IPS-18a (cell line): ENCODE results near the gene PLEKHD1.

ENCODE experiments used
- H3K27ac ChIP-seq: one replicate; pipeline ENCODE4 v1.5.1; 2013; ENCODE audit warnings: low read length
- H3K27me3 ChIP-seq: one replicate; pipeline ENCODE4 v1.6.1; 2013; ENCODE audit warnings: mild to moderate bottlenecking, low read length; ENCODE audit not compliant: control insufficient read depth, insufficient read depth
- H3K36me3 ChIP-seq: one replicate; pipeline ENCODE4 v1.6.1; 2013; ENCODE audit warnings: low read depth, low read length; ENCODE audit not compliant: control insufficient read depth
- H3K4me1 ChIP-seq: one replicate; pipeline ENCODE4 v1.6.1; 2013; ENCODE audit warnings: low read depth, low read length; ENCODE audit not compliant: control insufficient read depth
- H3K4me3 ChIP-seq: one replicate; pipeline ENCODE4 v1.5.1; 2013; ENCODE audit warnings: low read length
- H3K9ac ChIP-seq: one replicate; pipeline ENCODE4 v1.6.1; 2013; ENCODE audit warnings: mild to moderate bottlenecking, low read length, moderate library complexity
- H3K9me3 ChIP-seq: one replicate; pipeline ENCODE4 v1.6.1; 2013; ENCODE audit warnings: low read depth, low read length; ENCODE audit not compliant: control insufficient read depth

PLEKHD1 gene

DNA sequence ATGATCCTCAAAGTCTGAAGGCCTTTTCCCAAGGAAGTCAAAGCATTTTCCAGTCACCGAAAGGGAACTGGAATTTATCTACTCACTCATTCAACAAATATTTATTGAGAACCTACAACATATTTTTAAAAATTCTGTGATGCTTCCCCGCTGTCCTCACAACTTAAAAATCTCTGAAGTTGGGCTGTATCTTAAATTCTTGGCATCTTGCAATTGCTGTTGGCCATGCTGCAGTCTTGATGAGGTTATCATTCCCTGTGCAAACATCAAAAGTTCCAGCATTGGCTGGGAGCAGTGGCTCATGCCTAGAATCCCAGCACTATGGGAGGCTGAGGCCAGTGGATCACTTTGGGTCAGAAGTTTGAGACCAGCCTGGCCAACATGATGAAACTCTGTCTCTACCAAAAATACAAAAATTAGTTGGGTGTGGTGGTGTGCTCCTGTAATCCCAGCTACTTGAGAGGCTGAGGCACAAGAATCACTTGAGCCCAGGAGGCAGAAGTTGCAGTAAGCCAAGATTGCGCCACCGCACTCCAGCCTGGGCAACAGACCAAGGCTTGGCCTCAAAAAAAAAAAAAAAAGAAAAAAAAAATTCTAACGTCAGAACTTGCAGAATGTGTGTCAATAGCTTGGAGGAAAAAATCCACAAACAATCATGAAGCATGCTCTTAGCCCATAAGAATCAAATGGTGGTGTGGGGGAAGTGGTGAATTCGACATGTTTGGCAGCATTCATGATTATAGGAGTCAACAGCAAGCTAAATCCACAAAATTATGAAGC, 55.3 kb downstream of the PLEKHD1 start:
- Histone ChIP-seq H3K4me3 (no peak overlapping the region), H3K4me1 (no peaks in the 10 kb centered on the region), H3K9me3 (no peaks in the 10 kb centered on the region), H3K27me3 (no peaks in the 10 kb centered on the region), H3K27ac (no peak overlapping the region), H3K9ac (no peak overlapping the region), H3K36me3 (no peaks in the 10 kb centered on the region)

DNA sequence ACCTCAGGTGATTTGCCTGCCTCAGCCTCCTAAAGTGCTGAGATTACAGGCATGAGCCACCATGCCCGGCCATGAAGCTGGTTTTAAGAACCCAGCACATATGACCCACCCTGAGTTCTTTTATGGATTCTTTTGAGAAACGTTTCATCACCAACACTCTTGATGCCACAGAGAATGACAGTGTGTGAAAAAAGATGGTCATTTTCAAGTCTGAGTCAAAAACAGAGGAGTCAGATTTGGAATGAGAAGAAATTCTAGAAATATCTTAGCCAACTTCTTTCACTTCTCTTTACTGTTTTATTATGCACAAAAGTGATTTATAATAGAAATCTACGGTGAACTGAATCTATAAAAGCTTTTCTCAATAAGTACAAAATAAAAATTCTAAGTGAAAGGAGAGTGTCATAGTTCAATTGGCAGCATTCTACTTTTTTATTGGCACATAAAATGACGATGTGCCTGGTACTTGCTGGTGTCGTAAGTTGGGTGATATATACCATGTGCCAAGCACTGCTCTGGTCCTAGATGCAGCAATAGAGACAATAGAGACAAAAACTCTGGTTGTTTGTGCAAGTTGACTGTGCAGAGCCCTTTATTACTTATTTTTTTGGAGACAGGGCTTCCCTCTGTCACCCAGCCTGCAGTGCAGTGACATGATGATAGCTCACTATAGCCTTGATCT, 56.3 kb downstream of the PLEKHD1 start:
- Histone ChIP-seq H3K4me1 (no peaks in the 10 kb centered on the region), H3K9me3 (no peaks in the 10 kb centered on the region), H3K27me3 (no peaks in the 10 kb centered on the region), H3K9ac (no peak overlapping the region), H3K27ac (no peak overlapping the region), H3K4me3 (no peak overlapping the region), H3K36me3 (no peaks in the 10 kb centered on the region)

DNA sequence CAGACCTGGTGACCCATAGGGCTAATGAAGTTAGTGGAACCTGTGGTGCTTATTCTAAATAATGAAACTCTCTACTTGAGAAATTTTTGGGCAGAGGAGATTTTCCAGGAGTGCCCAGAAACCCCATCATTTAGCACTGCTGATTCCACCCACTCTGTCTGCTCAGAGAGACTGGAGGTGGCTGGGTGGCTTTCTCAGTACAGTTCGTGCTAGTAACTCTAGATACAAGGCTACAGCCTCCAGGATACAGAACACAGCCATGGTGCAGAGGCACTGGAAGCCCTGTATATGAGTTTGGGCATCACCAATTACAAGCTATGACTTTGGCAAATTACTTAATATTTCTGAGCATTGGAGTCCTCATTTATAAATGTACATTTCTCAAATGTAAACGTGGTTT, 57.8 kb downstream of the PLEKHD1 start:
- Histone ChIP-seq H3K4me1 (no peaks in the 10 kb centered on the region), H3K9me3 (no peaks in the 10 kb centered on the region), H3K36me3 (no peaks in the 10 kb centered on the region), H3K27ac (no peak overlapping the region), H3K27me3 (peaks cover 10% of the 10 kb centered on the region), H3K4me3 (no peak overlapping the region), H3K9ac (no peak overlapping the region)

DNA sequence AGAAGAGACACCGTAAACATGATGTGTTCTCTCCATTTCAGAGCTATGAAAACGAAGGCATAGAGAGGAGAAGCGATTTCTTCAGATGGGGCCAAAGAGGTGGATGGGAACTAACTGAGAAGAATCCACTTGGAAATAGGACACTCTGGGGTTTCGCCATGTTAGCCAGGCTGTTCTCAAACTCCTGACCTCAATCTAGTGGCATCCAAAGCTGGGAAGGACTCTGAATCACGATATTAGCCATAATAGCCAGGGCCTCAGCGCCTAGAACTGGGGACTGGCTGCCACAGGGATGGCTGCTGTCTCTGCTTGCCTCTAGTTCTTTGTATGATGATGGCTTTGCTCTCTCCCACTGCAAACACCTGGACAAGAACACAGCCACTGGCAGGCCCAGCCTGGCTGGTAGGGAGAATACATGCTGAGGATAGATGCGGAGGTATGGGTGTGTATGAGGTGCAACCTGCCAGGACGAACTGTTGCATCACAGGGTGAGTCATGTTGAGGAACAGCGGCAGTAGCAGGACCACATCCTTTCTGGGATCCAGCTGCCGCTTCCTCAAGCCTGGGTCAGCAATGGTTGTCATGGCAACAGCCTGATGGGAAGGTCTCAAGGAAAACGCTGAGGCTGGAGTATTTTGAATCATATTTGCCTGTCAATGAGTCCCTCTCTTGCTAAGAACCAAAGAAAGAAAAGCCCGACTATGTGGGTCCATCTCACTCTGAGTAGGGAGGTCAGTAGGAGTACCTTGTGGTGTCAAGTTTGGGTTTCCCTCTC, 59.0 kb downstream of the PLEKHD1 start:
- Histone ChIP-seq H3K9ac (no peak overlapping the region), H3K9me3 (no peaks in the 10 kb centered on the region), H3K36me3 (no peaks in the 10 kb centered on the region), H3K27ac (no peak overlapping the region), H3K27me3 (peaks cover 10% of the 10 kb centered on the region), H3K4me1 (no peaks in the 10 kb centered on the region), H3K4me3 (no peak overlapping the region)

DNA sequence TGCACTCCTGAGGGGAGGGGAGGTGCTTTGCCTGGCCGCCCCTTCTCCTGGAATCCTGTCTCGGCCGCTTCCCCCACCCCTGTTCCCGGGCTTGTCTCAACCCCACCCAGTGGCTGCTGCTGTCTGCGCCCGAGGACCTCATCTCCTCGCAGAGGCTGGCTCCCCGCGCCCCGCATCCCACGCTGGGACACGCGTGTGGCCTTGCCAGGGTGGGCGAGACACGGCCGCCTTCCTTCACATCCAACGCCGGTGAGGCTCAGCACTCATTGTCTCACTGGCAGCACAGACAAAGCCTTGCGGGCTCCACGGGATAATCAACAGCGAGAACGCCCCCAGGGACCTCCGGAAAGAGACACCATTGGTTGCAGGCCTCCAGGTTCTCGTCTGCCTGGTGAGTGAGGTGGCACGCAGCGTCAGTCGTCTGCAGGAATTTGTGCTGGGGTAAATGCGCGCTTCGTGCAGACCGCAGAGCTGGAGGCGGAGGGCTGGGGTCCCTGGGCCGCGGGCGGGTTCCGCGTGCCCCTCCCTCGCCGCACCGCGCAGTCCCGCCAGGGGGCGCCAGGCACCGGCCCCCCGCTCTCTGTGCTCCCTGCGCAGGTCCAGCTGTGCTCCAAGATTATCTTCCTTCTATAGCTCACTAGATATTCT, 63.3 kb downstream of the PLEKHD1 start:
- no peaks in the 10 kb centered on the region for H3K4me1 ChIP-seq
- no peak overlapping the region for H3K27ac ChIP-seq
- peak overlapping the region; percentile 62 for H3K4me3 ChIP-seq
- H3K9me3 ChIP-seq, result no peaks in the 10 kb centered on the region
- peaks cover 10% of the 10 kb centered on the region for H3K27me3 ChIP-seq
- H3K9ac ChIP-seq, result peak overlapping the region; percentile 67
- no peaks in the 10 kb centered on the region for H3K36me3 ChIP-seq

DNA sequence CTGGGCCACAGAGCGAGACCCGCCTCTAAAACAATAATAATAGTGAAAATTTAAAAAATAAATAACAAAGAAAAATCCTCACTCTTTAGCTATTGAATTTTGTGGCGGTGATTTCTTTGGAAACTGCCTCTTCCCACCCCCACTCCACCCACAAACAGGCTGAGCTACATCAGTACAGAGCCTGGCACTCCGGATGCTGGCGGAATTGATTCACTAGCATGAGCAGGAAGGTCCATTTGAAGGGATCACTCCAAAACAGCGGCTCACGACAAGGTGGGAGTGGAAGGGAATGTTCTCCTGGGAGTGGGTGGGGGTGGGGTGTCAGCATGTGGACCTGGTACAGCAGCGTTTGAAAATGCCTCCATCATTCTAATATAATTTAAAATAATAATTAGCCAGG, 64.0 kb downstream of the PLEKHD1 start:
- H3K27ac ChIP-seq, result no peak overlapping the region
- no peak overlapping the region for H3K9ac ChIP-seq
- H3K4me1 ChIP-seq, result no peaks in the 10 kb centered on the region
- H3K36me3 ChIP-seq, result no peaks in the 10 kb centered on the region
- H3K27me3 ChIP-seq, result peaks cover 10% of the 10 kb centered on the region
- H3K9me3 ChIP-seq, result no peaks in the 10 kb centered on the region
- no peak overlapping the region for H3K4me3 ChIP-seq

DNA sequence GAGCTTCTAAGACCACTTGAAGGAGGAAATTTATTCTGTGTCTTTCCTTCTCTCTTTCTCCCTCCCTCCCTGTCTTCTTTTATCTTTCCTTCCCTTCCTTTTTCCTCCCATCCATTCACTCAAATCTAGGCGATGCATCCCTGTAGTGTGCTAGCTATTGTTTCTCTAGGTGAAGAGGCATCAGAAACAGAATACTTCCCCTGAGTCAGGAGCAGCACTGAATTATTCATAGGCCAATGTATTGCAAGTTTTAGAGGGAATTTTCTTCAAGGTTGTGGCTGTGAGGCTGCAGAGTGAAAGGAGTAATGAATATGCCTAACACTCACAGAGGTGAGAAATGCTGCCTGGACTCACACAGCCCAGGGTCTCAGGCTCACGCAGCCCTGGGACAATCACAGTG, 67.0 kb downstream of the PLEKHD1 start:
- H3K27ac ChIP-seq, result no peak overlapping the region
- no peaks in the 10 kb centered on the region for H3K4me1 ChIP-seq
- no peaks in the 10 kb centered on the region for H3K9me3 ChIP-seq
- no peak overlapping the region for H3K9ac ChIP-seq
- H3K36me3 ChIP-seq, result no peaks in the 10 kb centered on the region
- H3K27me3 ChIP-seq, result peaks cover 7% of the 10 kb centered on the region
- no peak overlapping the region for H3K4me3 ChIP-seq

DNA sequence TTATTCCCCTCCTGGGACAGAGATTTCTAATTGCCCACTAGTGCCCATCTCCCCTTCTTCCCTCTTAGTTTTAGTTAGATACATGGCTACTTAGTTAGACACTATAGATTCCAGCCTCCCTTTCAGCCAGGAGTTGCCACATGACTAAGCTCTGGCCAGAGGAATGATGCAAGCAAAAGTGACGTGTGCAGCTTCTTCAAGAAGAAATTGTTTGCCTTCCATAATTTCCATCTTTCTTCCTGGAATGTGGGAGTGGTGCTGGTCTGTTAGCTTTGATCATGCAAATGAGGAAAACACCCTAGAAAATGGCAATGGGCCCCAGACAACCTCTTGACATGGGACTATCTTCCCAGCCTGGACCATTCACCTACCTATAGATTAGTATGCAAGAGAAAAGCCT, 68.7 kb downstream of the PLEKHD1 start:
- no peaks in the 10 kb centered on the region for H3K9me3 ChIP-seq
- H3K27ac ChIP-seq, result no peak overlapping the region
- no peaks in the 10 kb centered on the region for H3K4me1 ChIP-seq
- no peak overlapping the region for H3K9ac ChIP-seq
- no peaks in the 10 kb centered on the region for H3K27me3 ChIP-seq
- H3K36me3 ChIP-seq, result no peaks in the 10 kb centered on the region
- no peak overlapping the region for H3K4me3 ChIP-seq

DNA sequence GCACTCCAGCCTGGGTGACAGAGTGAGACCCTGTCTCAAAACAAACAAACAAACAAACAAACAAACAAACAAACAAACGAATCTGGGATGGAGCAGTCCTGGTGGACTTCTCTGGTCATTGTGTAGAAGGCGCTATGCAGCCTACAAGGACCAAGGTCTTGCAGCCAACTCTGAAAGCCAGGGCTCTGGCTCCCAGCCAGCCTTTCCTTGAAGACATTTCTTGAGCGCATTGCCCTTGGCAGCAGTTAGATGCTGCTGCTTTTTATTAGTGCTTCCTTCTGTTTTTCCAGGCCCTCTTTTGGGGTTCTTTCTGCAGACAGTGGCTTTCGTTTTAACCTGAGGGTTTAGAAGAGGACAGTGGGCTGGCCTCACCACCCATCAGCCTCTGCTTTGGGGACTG, 70.0 kb downstream of the PLEKHD1 start:
- H3K9me3 ChIP-seq, result no peaks in the 10 kb centered on the region
- H3K4me3 ChIP-seq, result no peak overlapping the region
- H3K4me1 ChIP-seq, result no peaks in the 10 kb centered on the region
- H3K27ac ChIP-seq, result no peak overlapping the region
- H3K36me3 ChIP-seq, result no peaks in the 10 kb centered on the region
- no peak overlapping the region for H3K9ac ChIP-seq
- H3K27me3 ChIP-seq, result no peaks in the 10 kb centered on the region

DNA sequence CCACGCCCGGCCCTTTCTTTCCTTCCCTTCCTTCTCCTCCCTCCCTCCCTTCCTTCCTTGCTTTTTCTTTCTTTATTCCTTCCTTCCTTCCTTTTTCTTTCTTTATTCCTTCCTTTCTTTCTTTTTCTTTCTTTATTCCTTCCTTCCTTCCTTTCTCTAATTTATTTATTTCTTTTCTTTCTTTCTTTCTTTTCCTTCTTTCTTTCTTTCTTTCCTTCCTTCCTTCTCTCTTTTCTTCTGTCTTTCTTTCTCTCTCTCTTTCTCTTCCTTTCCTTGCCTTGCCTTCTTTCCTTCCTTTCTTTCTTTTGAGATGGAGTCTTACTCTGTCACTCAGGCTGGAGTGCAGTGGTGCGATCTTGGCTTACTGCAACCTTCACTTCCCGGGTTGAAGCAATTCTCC, 74.2 kb downstream of the PLEKHD1 start:
- Histone ChIP-seq H3K27me3 (no peaks in the 10 kb centered on the region), H3K36me3 (no peaks in the 10 kb centered on the region), H3K4me3 (no peak overlapping the region), H3K4me1 (peaks cover 7% of the 10 kb centered on the region), H3K27ac (no peak overlapping the region), H3K9me3 (no peaks in the 10 kb centered on the region), H3K9ac (no peak overlapping the region)

DNA sequence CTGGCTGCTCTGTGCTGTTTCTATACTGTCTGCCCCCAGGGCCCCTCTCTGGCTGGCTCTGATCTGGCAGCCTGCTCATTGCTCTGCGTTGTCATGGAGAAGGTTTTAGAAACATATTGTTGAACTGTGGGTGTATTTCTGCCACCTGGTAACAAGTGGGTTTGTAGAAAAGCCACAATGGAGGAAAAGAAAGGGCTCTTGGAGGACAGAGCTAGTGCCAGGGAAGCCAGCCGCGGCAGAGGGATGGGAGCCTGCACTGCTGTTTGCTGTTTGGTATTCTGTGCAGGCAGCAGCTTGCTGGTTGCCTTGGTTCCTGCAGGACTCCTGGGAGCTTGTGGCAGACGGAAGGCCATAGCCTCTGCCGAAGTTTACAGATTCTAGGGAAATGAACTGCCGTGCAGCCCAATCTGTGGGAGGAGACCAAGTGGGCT, 75.1 kb downstream of the PLEKHD1 start:
- Histone ChIP-seq H3K9ac (no peak overlapping the region), H3K9me3 (no peaks in the 10 kb centered on the region), H3K27me3 (no peaks in the 10 kb centered on the region), H3K27ac (no peak overlapping the region), H3K4me1 (peaks cover 7% of the 10 kb centered on the region), H3K36me3 (no peaks in the 10 kb centered on the region), H3K4me3 (no peak overlapping the region)
